Measurements from ENCODE around the gene PCP4. TPM values are rescaled to one million over a fixed set of nuclear protein-coding genes. Genes with fewer than 3 reads are reported as not detected.
"Not testable (repeated sequence)": the region's sequence is repeated elsewhere in the genome, so short reads cannot be mapped to it uniquely, and the experiment has no call there.

Gene PCP4
- total RNA-seq, 2 experiments from 2014 or later = not detected

DNA sequence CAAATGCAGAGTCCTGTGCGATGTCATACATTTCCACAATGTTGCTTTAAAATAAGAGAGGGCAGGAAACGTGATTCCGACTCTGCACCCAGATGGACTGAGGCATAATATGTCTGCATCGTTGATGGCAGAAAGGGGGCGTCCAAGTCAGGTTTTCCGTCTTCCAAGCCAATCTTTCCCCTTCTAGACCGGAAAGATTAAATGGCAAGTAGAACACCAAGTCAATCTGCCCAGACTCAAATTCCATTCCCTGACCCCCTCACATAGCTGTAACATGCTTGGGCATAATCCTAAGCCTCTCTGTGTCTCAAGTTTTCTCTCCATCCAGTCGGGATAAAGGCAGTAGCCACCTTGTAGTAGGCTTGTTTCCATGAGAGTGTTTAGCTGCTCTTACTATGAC is 14.4 kb downstream of the PCP4 start:
- Mint-ChIP-seq H3K27me3 (no peaks in the 10 kb centered on the region), H3K4me3 (no peak overlapping the region), H3K4me1 (no peaks in the 10 kb centered on the region), H3K27ac (no peak overlapping the region), H3K9me3 (no peaks in the 10 kb centered on the region), H3K36me3 (ENCODE audit: low read depth) (no peaks in the 10 kb centered on the region)
- ChIA-PET POLR2A (no interaction called here), CTCF (no interaction called here)
- no peak for DNase-seq

DNA sequence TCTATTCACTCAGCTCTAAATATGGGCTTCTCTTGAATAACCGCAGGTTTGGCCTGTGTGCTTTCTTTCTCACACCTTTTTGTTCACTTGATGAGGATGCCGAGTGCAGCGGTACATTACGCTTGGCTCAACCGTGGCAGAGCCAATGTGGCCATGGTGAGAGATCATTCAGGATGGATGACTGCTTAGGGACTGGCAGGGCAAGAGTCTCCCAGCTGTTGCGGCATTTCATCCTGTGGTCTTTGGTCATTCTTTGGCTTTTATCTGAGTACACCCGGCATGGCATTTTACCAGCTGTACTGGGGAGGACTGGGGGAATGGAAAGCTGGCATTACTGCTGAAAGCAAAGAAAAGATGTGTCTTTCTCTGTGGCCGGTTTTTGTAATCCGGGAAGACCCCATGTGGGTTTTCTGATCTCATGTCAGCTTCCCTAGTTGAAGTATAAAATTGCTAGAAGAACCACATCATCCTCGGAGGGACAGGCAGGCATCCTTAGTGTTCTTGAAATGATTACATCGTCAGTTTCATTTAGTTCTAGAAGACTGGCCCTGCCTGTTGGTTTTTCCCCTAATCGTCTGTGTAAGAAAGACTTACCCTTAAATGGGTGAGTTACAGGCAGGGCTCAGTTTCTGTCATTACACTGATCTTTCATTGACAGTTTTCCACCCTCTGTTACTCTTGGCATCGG is 15.1 kb downstream of the PCP4 start:
- no peaks in the 10 kb centered on the region for H3K27me3 Mint-ChIP-seq
- no peak overlapping the region for H3K4me3 Mint-ChIP-seq
- DNase-seq = no peak
- no peak overlapping the region for H3K27ac Mint-ChIP-seq
- no peaks in the 10 kb centered on the region for H3K4me1 Mint-ChIP-seq
- POLR2A ChIA-PET = no interaction called here
- CTCF ChIA-PET = no interaction called here
- no peaks in the 10 kb centered on the region for H3K9me3 Mint-ChIP-seq
- no peaks in the 10 kb centered on the region for H3K36me3 Mint-ChIP-seq (ENCODE audit: low read depth)

DNA sequence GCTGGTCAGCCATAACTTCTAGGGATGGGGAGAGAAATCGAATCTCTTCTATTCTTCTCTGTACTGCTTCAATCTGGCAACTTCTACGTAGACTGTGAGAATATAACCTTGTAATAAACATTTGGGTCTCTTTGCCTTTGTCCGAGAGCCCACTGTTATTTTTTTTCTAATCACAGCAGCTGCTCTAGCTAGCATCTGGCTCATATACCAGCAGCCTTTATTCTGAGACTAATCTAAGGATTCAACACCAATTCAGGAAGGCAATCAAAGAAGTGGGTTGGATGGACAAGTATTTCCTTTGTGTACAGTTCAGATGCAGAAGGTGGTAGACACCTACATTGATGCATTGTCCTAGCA is 15.6 kb downstream of the PCP4 start:
- no peak for DNase-seq
- no peak overlapping the region for H3K27ac Mint-ChIP-seq
- POLR2A ChIA-PET = no interaction called here
- CTCF ChIA-PET = no interaction called here
- no peaks in the 10 kb centered on the region for H3K9me3 Mint-ChIP-seq
- no peaks in the 10 kb centered on the region for H3K27me3 Mint-ChIP-seq
- H3K36me3 Mint-ChIP-seq (ENCODE audit: low read depth) = no peaks in the 10 kb centered on the region
- H3K4me1 Mint-ChIP-seq = no peaks in the 10 kb centered on the region
- no peak overlapping the region for H3K4me3 Mint-ChIP-seq

DNA sequence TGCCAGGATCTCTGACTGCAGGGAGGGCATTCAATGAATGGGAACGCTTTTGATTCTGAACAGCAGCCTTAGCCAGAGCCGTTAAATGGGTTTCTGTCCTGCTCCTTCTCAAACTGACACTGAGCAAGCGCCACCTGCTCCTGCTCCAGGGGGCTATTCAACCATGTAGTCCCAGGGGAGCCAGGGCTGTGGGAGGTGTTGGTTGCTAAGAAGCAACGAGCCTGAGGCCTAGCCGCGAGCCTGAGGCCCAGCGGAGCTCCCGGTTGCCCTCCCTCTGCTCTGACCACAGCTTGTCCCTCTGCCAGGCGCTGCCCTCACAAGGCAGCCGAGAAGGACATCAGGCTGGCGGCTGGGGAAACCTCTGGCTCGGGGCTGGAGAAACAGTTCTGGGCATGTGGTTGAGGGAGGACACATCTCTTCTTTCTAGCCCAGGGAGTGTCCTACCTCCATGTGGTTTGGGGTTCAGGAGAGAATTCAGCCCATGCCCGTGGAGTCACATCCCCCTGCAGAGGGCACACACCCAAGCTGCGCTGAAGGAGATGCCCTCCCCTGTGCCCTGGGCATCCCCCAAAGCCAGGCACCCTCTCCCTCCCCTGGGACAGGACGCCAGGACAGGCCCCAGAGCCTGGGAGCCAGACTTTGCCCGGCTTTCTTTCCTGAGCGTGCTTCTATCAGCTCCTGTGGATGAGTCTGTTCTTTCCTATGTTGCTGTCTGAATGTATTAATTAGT is 18.0 kb downstream of the PCP4 start:
- Mint-ChIP-seq H3K4me3 (no peak overlapping the region), H3K36me3 (ENCODE audit: low read depth) (no peaks in the 10 kb centered on the region), H3K9me3 (no peaks in the 10 kb centered on the region), H3K27ac (no peak overlapping the region), H3K27me3 (no peaks in the 10 kb centered on the region), H3K4me1 (no peaks in the 10 kb centered on the region)
- ChIA-PET POLR2A (no interaction called here), CTCF (no interaction called here)
- no peak for DNase-seq

DNA sequence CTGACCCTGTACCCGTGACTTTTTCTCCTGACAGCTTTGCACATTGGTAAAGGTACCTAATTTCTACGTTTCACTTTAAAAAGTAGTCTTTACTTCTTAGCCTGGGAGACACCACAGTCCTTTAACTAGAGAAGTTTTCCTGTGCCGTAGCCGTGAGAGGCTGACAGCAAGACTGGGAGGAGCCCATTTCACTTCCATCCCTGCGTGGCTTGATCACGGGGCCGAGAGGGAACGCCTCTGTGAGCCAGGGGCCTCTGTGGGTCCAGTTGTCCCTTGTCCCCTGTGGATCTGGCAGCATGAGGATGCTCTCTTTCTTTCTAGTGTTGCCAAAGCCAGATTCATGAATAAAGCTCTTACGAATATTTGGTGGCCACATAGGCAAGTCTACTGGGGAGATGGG is 21.6 kb downstream of the PCP4 start:
- H3K27me3 Mint-ChIP-seq = no peaks in the 10 kb centered on the region
- no peaks in the 10 kb centered on the region for H3K9me3 Mint-ChIP-seq
- CTCF ChIA-PET = no interaction called here
- POLR2A ChIA-PET = no interaction called here
- H3K36me3 Mint-ChIP-seq (ENCODE audit: low read depth) = no peaks in the 10 kb centered on the region
- H3K4me1 Mint-ChIP-seq = no peaks in the 10 kb centered on the region
- no peak for DNase-seq
- H3K27ac Mint-ChIP-seq = no peak overlapping the region
- H3K4me3 Mint-ChIP-seq = no peak overlapping the region

DNA sequence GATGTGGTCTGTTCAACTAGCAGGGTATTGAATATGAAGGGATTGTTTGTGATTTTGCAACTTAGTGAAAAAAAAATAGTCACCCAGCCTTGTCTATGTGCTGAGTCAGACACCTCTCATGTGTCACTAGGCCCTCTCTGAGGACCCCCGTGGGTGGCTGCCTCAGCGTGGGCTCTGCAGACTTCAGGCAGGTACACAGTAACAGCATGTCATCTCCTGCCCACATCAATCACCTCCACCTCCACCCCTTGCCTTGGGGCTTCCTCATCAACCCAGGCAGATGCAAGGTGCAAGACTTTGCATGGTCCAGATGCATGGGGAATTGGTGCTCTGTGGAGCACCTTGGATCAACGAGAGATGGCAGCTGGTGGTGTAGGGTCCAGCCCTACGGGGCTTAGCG is 23.9 kb downstream of the PCP4 start:
- Mint-ChIP-seq H3K4me1 (no peaks in the 10 kb centered on the region), H3K4me3 (no peak overlapping the region), H3K27me3 (no peaks in the 10 kb centered on the region), H3K27ac (no peak overlapping the region), H3K36me3 (ENCODE audit: low read depth) (no peaks in the 10 kb centered on the region), H3K9me3 (peaks cover 4% of the 10 kb centered on the region)
- DNase-seq = no peak
- ChIA-PET CTCF (no interaction called here), POLR2A (no interaction called here)

DNA sequence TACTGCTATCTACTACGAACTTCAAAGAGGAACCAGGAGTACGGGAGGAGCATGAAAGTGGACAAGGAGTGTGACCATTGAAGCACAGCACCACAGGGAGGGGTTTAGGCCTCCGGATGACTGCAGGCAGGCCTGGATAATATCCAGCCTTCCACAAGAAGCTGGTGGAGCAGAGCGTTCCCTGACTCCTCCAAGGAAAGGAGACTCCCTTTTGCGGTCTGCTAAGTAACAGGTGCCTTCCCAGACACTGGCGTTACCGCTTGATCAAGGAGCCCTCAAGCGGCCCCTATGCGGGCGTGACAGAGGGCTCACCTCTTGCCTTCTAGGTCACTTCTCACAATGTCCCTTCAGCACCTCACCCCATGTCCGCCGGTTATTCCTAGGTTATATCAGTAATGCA is 24.6 kb downstream of the PCP4 start:
- H3K9me3 Mint-ChIP-seq; H3K4me3 Mint-ChIP-seq; H3K36me3 Mint-ChIP-seq (ENCODE audit: low read depth); H3K27ac Mint-ChIP-seq; H3K4me1 Mint-ChIP-seq; CTCF ChIA-PET; POLR2A ChIA-PET; H3K27me3 Mint-ChIP-seq; DNase-seq: not testable (repeated sequence)

DNA sequence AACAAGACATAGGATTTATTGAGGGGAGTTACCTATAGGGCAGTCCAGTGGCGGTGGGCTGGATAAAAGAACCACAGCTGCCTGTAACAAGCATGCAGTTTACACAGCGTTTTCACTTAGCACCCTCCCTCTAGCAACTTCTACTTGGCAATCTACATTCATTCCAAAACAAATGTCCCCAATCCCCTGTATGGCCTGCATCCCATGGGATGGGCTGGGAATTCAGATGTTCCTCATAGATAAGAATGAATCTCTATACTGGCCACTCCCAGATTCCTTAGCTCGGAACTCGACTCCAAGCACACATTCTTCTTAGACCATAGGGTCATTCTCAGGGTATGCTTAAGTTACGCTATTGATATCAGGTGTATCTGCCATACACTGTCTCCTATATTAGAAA is 33.3 kb downstream of the PCP4 start:
- Mint-ChIP-seq H3K9me3 (no peaks in the 10 kb centered on the region), H3K36me3 (ENCODE audit: low read depth) (no peaks in the 10 kb centered on the region), H3K4me3 (no peak overlapping the region), H3K27ac (no peak overlapping the region), H3K27me3 (no peaks in the 10 kb centered on the region), H3K4me1 (no peaks in the 10 kb centered on the region)
- CTCF ChIA-PET = no interaction called here
- POLR2A ChIA-PET = no interaction called here
- no peak for DNase-seq

DNA sequence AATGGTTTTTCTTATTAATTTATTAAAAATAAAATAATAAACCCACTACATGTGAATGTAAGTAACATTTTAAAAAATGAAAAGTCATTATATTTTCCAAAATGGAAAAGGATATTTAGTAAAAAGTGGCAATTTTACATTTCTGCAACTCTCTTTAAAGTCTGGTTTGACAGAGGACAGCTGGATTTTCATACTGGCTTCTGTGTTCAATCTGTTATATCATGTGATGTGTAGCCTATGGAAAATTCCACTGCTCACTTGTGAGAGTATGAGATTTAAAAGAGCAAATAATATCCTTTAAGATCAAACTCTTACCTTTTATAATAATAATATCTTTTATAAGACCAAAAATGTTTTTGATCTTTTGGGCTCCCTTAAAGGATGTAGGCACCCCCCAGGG is 33.7 kb downstream of the PCP4 start:
- CTCF ChIA-PET = no interaction called here

DNA sequence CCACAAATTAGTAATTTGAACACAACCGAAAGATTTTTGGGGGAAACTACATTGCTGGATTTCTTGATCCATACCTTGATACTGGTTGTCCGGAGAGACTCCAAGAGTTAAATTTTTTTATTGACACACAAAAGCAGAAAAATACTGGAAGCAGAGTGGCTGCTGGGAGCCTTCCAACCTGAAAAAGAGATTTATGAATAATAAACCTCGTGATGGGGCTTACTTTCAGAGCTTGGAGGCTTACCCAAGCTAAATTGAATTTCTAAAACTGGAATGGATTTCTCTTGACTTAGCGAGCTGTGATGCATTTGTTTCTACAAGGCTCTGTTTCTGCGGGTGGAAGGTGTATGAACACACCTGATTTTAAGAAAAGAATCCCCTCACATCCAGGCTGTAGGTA is 35.7 kb downstream of the PCP4 start:
- DNase-seq = no peak
- no peak overlapping the region for H3K4me3 Mint-ChIP-seq
- no peak overlapping the region for H3K27ac Mint-ChIP-seq
- CTCF ChIA-PET = no interaction called here
- POLR2A ChIA-PET = no interaction called here
- H3K9me3 Mint-ChIP-seq = no peaks in the 10 kb centered on the region
- no peaks in the 10 kb centered on the region for H3K27me3 Mint-ChIP-seq
- H3K36me3 Mint-ChIP-seq (ENCODE audit: low read depth) = no peaks in the 10 kb centered on the region
- H3K4me1 Mint-ChIP-seq = no peaks in the 10 kb centered on the region

More for the DNA sequence above, 33.7 kb downstream of the PCP4 start:
- Mint-ChIP-seq H3K36me3 (ENCODE audit: low read depth) (no peaks in the 10 kb centered on the region), H3K4me1 (no peaks in the 10 kb centered on the region), H3K9me3 (no peaks in the 10 kb centered on the region), H3K27me3 (no peaks in the 10 kb centered on the region), H3K4me3 (no peak overlapping the region), H3K27ac (no peak overlapping the region)
- no peak for DNase-seq
- POLR2A ChIA-PET = no interaction called here

DNA sequence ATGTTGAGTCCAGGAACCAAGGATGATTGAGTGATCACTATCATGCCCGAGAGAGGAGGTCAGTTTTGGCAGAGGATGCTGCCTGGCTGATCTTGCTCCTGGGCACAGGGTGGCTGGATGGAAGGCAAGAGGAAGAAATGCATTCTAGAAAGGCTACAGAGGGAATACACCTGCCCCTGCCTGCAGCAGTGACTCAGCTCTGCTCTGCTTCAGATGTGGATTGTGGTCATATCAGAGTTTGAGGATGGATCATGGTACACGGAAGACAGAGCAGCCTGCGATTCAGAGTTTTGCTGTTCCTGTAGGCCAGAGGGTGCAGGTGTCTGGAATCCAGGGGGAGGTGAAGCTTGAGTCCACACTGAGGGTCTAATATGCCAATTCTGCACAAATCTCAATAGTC is 37.2 kb downstream of the PCP4 start:
- Mint-ChIP-seq H3K27ac (no peak overlapping the region), H3K36me3 (ENCODE audit: low read depth) (no peaks in the 10 kb centered on the region)

DNA sequence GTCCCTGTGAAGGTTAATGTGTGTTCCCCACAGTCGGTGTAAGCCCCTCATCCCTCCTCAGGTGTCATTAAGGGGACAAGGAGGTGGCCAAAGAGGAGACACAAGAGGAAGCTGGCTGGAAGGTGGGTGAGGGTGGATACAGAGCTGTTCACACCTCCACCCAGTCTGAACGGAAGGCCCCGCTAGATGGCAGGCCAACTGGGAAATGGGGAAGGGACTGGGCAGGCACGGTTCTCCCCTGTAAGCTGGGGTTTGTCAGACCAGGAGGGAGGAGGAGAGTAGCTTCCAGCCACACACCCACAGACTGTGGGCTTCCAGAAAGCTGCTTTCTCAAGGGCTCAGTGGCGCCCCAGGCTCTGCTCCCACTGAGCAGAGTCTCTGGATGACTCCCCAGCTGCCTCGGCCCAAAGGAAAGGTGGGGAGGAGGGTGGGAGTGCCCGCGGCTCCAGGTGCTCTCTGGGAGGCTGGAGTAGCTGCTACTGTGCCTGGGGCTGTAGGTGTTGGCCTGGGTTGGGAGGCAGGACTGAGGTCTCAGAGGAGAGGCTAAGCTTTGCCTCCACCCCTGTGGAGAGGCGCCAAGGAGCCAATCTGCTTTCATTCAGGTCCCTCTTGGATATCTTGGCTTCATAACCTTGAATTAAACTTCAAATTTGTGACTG is 41.2 kb downstream of the PCP4 start:
- CTCF ChIA-PET = no interaction called here

More for the DNA sequence above, 37.2 kb downstream of the PCP4 start:
- ChIA-PET POLR2A (no interaction called here), CTCF (interaction anchor here (1.5 kb wide), 1 partner anchor 10 kb away, joined by 5 read pairs; no protein-coding TSS in a partner anchor)
- H3K4me1 Mint-ChIP-seq = no peaks in the 10 kb centered on the region
- H3K9me3 Mint-ChIP-seq = no peaks in the 10 kb centered on the region
- no peaks in the 10 kb centered on the region for H3K27me3 Mint-ChIP-seq
- no peak for DNase-seq
- no peak overlapping the region for H3K4me3 Mint-ChIP-seq

DNA sequence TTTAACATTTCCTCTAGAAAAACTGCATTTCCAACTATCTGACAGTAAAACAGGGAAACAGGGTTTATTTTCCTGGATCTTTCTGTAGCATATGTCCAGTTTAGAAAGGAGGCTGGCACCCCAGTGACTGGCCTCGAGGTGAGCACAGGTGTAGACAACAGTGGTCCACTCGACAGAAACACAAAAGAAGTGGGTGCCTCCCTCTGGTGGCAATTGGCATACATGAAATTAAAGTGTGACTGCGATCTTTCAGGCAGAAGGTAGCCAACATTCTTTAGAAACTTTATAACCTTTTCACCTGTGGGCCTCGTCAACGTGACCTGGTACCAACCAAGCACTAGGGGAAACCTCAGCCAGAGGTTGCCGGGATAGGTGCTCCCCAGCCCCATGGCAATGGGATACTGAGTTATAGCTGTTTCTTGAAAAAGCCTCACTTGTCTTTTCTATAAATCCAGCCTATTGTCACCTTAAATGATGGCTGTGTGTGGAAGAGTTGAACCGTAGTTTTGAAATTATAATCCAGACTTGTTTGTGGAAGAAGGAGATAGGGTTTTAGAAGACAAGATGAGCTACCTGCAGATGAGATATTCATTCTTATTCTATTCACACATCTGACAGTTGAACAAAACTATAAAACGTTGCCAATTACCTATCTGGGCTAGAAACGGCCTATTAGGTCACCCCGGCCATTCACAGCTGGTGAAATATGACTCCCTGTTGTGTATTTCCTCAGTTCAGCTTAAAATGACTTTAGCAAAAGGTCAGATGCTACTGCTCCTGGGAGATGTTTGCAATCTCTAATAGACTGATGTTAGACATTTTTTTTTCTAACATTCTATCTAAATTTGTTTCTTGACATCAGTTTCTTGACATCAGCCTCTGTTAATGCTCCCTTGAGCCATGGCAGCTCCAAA is 44.3 kb downstream of the PCP4 start:
- POLR2A ChIA-PET = no interaction called here

More for the DNA sequence above, 41.2 kb downstream of the PCP4 start:
- Mint-ChIP-seq H3K4me3 (no peak overlapping the region), H3K27me3 (no peaks in the 10 kb centered on the region), H3K27ac (no peak overlapping the region), H3K36me3 (ENCODE audit: low read depth) (no peaks in the 10 kb centered on the region), H3K9me3 (no peaks in the 10 kb centered on the region), H3K4me1 (no peaks in the 10 kb centered on the region)
- no peak for DNase-seq
- POLR2A ChIA-PET = no interaction called here

More for the DNA sequence above, 44.3 kb downstream of the PCP4 start:
- Mint-ChIP-seq H3K9me3 (no peaks in the 10 kb centered on the region), H3K27me3 (no peaks in the 10 kb centered on the region), H3K4me1 (no peaks in the 10 kb centered on the region), H3K36me3 (ENCODE audit: low read depth) (no peaks in the 10 kb centered on the region), H3K4me3 (no peak overlapping the region), H3K27ac (no peak overlapping the region)
- CTCF ChIA-PET = no interaction called here
- no peak for DNase-seq

Data from activated CD4-positive, alpha-beta T cell treated with anti-CD3 and anti-CD28 coated beads, Interleukin-2, amount 10 ng/mL, durations not matched to agents 7 days and 5 days (primary cell).